HCT116 (cell line): Measurements from ENCODE around the gene MGST2. TPM values are rescaled to one million over a fixed set of nuclear protein-coding genes. Genes with fewer than 3 reads are reported as not detected.

ENCODE experiments used
- ATAC-seq: fragments of 200-7000 bp; cut with Tn5 transposase; 2 replicates; pipeline ENCODE4 v1.9.1; 2020; ENCODE audit warnings: mild to moderate bottlenecking, moderate library complexity
- BruUV-seq: library from RNA; stranded (reverse); fragments of 400-500 nt; replicated peaks from 2 replicates; lab custom pipeline; 2021; lab: Mats Ljungman, UMichigan
- CTCF ChIA-PET: fragments of 300-600 bp; sonication (Branson Sonifier 250); formaldehyde crosslinking; loops from one replicate; lab custom pipeline; 2021; ENCODE audit warnings: antibody characterized with exemption; lab: Charles Lee
- POLR2A ChIA-PET: fragments of 300-600, 350-600 bp; sonication (Branson Sonifier 250); formaldehyde crosslinking; loops from one replicate; lab custom pipeline; 2021; ENCODE audit warnings: antibody characterized with exemption; lab: Charles Lee
- RAD21 ChIA-PET, 2 experiments: fragments of 300-600 bp; sonication (Branson Sonifier 250); formaldehyde crosslinking; loops; one replicate each; lab custom pipeline; 2023; ENCODE audit warnings: low total read pairs in 2 of 2; ENCODE audit not compliant: uncharacterized antibody in 2 of 2, unreplicated experiment in 2 of 2, low non-redundant PET in 1 of 2; lab: Charles Lee
- DNase-seq: peaks from one replicate; pipeline ENCODE4 v3.0.0-alpha.2; 2010; ENCODE audit warnings: low read depth, low spot score
- H2AFZ ChIP-seq: fragments of 200-600 bp; shearing (Covaris generic), sonication (generic); 2 replicates; pipeline ENCODE4 v1.6.1; 2017; ENCODE audit warnings: low read depth, mixed run types, mixed read lengths, antibody characterized with exemption, low read length; ENCODE audit not compliant: poor library complexity, severe bottlenecking
- H3K27ac ChIP-seq: 2 replicates; pipeline ENCODE4 v1.5.1; 2012; ENCODE audit warnings: low read depth, low read length
- H3K27me3 ChIP-seq: fragments of 200-600 bp; sonication (generic); 2 replicates; pipeline ENCODE4 v1.6.1; 2016; ENCODE audit warnings: mixed run types, low read length, mixed read lengths; ENCODE audit not compliant: insufficient read depth
- H3K36me3 ChIP-seq, 2 experiments: fragments of 200-500 bp in 1 of 2; fragments of 200-600 bp in 1 of 2; sonication (Bioruptor generic) in 1 of 2; sonication (generic) in 1 of 2; 2 replicates each; pipeline versions ENCODE4 v1.5.1 to v1.6.1; 2014 to 2016; ENCODE audit warnings: low read length in 2 of 2, inconsistent platforms in 1 of 2, mixed read lengths in 1 of 2, mixed run types in 1 of 2; ENCODE audit not compliant: insufficient read depth in 2 of 2, control insufficient read depth in 1 of 2
- H3K4me1 ChIP-seq, 2 experiments: fragments of 200-600 bp in 1 of 2; sonication (generic) in 1 of 2; 2 replicates each; pipeline versions ENCODE4 v1.5.1 to v1.6.1; 2012 to 2017; ENCODE audit warnings: low read length in 2 of 2, inconsistent platforms in 1 of 2, mild to moderate bottlenecking in 1 of 2, mixed read lengths in 1 of 2, mixed run types in 1 of 2, moderate library complexity in 1 of 2; ENCODE audit not compliant: insufficient read depth in 2 of 2, control insufficient read depth in 1 of 2
- H3K4me2 ChIP-seq: fragments of 200-600 bp; sonication (generic); 2 replicates; pipeline ENCODE4 v1.6.1; 2017; ENCODE audit warnings: mixed run types, low read length, mixed read lengths
- H3K4me3 ChIP-seq, 2 experiments: fragments of 200-600 bp in 1 of 2; sonication (generic) in 1 of 2; replicated peaks in 1 of 2; 2 replicates each; pipeline ENCODE4 v1.5.1; 2011 to 2016; ENCODE audit warnings: low read length in 2 of 2, control low read depth in 1 of 2, low read depth in 1 of 2, mild to moderate bottlenecking in 1 of 2, mixed read lengths in 1 of 2, mixed run types in 1 of 2
- H3K79me2 ChIP-seq: fragments of 200-600 bp; sonication (generic); 2 replicates; pipeline ENCODE4 v1.6.1; 2017; ENCODE audit warnings: mild to moderate bottlenecking, mixed run types, low read length, moderate library complexity, mixed read lengths; ENCODE audit not compliant: insufficient read depth
- H3K9ac ChIP-seq: fragments of 200-600 bp; sonication (generic); 2 replicates; pipeline ENCODE4 v1.6.1; 2016; ENCODE audit warnings: low read length, mixed read lengths
- H3K9me2 ChIP-seq: fragments of 200-600 bp; sonication (generic), shearing (Covaris generic); 2 replicates; pipeline ENCODE4 v1.6.1; 2017; ENCODE audit warnings: mixed run types, mild to moderate bottlenecking, moderate library complexity; ENCODE audit not compliant: insufficient read depth
- H3K9me3 ChIP-seq, 2 experiments: fragments of 200-500 bp in 1 of 2; fragments of 200-600 bp in 1 of 2; sonication (Bioruptor generic) in 1 of 2; sonication (generic) in 1 of 2; 2 replicates each; pipeline ENCODE4 v1.6.1; 2014 to 2017; ENCODE audit warnings: low read length in 2 of 2, mixed read lengths in 2 of 2, inconsistent platforms in 1 of 2, low read depth in 1 of 2, mild to moderate bottlenecking in 1 of 2, mixed run types in 1 of 2, moderate library complexity in 1 of 2; ENCODE audit not compliant: control insufficient read depth in 1 of 2, insufficient read depth in 1 of 2
- H4K20me1 ChIP-seq: fragments of 200-600 bp; sonication (generic), shearing (Covaris generic); 2 replicates; pipeline ENCODE4 v1.6.1; 2017; ENCODE audit warnings: mixed run types, mild to moderate bottlenecking, moderate library complexity; ENCODE audit not compliant: insufficient read depth
- CBX3 ChIP-seq: IDR thresholded peaks from 2 replicates; pipeline ENCODE4 v1.6.1; 2012; ENCODE audit warnings: low read depth
- ELF1 ChIP-seq: IDR thresholded peaks from 2 replicates; pipeline ENCODE4 v1.6.1; 2012; ENCODE audit warnings: low read depth, borderline replicate concordance
- JUND ChIP-seq: IDR thresholded peaks from 2 replicates; pipeline ENCODE4 v1.6.1; 2012
- RAD21 ChIP-seq: IDR thresholded peaks from 2 replicates; pipeline ENCODE4 v1.6.1; 2012; ENCODE audit warnings: low read depth, mild to moderate bottlenecking
- SIN3A ChIP-seq: IDR thresholded peaks from 2 replicates; pipeline ENCODE4 v1.6.1; 2012; ENCODE audit warnings: low read depth
- SP1 ChIP-seq: IDR thresholded peaks from 2 replicates; pipeline ENCODE4 v1.6.1; 2012; ENCODE audit warnings: low read depth
- SRF ChIP-seq: IDR thresholded peaks from 2 replicates; pipeline ENCODE4 v1.6.1; 2012; ENCODE audit warnings: low read depth
- TCF7L2 ChIP-seq: IDR thresholded peaks from 2 replicates; pipeline ENCODE4 v1.7.0; 2011; ENCODE audit warnings: borderline replicate concordance, inconsistent platforms; ENCODE audit not compliant: insufficient read depth, insufficient read length; ENCODE audit errors: extremely low read depth
- ZNF274 ChIP-seq: fragments of 200-500 bp; sonication (Bioruptor generic); IDR thresholded peaks from 2 replicates; pipeline ENCODE4 v1.6.1; 2014; ENCODE audit warnings: mild to moderate bottlenecking, low read depth, low read length, inconsistent platforms
- intact Hi-C: fragments of 100-400 bp; cut with micrococcal nuclease; formaldehyde crosslinking; loops from 2 replicates; pipeline ENCODE4 v1.10.0; 2022
- total RNA-seq: library from RNA; stranded (reverse); gene quantifications from one replicate; pipeline ENCODE4 v1.2.1, GENCODE V29; 2021; ENCODE audit not compliant: unreplicated experiment
- TF ChIP-seq, protein P1 (sequence below), 3 experiments: fragments of 200-600 bp in 1 of 3; sonication (generic) in 1 of 3; IDR thresholded peaks in 2 of 3; conservative IDR thresholded peaks in 1 of 3; 2 replicates each; pipeline ENCODE4 v1.5.1; 2012 to 2017; ENCODE audit warnings: low read depth in 2 of 3, low read length in 2 of 3, antibody characterized with exemption in 1 of 3, borderline replicate concordance in 1 of 3, control low read depth in 1 of 3, mild to moderate bottlenecking in 1 of 3, mixed read lengths in 1 of 3, mixed run types in 1 of 3, moderate library complexity in 1 of 3; ENCODE audit not compliant: insufficient read depth in 1 of 3

MGST2 gene
- total RNA-seq, 1 experiment from 2014 or later, result 24.3 TPM

DNA sequence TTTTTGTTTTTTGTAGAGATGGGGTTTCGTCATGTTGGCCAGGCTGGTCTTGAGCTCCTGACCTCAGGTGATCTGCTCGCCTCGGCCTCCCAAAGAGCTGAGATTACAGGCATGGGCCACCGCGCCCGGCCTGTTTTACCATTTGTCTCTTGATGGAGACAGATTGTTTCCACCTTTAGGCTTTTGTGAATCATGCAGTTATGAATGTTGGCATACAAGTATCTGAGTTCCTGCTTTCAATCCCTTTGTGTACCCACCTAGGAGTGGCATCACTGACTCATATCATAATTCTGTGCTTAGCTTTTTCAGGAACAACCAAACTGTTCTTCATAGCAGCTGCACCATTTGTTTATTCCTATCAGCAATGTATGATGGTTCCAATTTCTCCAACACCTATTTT lies 20.2 kb upstream of the MGST2 start:
- Histone ChIP-seq H3K79me2 (no peaks in the 10 kb centered on the region), H3K27ac (no peak overlapping the region), H3K27me3 (no peaks in the 10 kb centered on the region), H4K20me1 (no peaks in the 10 kb centered on the region), H3K4me3 (no peak overlapping the region), H2AFZ (no peak overlapping the region), H3K9ac (no peak overlapping the region), H3K4me1 (peaks cover 0 to 4% of the 10 kb centered on the region in 2 experiments; a peak in 1 of 4 replicates), H3K9me3 (no peaks in the 10 kb centered on the region), H3K36me3 (no peaks in the 10 kb centered on the region), H3K4me2 (no peak overlapping the region), H3K9me2 (no peaks in the 10 kb centered on the region)
- intact Hi-C loops, result loop anchor here (10.0 kb wide), 1 partner anchor 611 kb away; no protein-coding TSS in a partner anchor
- CTCF ChIA-PET, result interaction anchor here (1.0 to 1.2 kb wide), 2 partner anchors 12 to 25 kb away, joined by 3 read pairs; no protein-coding TSS in a partner anchor
- no peak for ATAC-seq
- BruUV-seq, result no TSS peak
- RAD21 ChIA-PET, result no interaction called here
- POLR2A ChIA-PET, result no interaction called here
- TF ChIP-seq JUND (no peak), SRF (no peak), ZNF274 (no peak), SIN3A (no peak), CBX3 (no peak), ELF1 (no peak)
- TF ChIP-seq, protein P1, sequence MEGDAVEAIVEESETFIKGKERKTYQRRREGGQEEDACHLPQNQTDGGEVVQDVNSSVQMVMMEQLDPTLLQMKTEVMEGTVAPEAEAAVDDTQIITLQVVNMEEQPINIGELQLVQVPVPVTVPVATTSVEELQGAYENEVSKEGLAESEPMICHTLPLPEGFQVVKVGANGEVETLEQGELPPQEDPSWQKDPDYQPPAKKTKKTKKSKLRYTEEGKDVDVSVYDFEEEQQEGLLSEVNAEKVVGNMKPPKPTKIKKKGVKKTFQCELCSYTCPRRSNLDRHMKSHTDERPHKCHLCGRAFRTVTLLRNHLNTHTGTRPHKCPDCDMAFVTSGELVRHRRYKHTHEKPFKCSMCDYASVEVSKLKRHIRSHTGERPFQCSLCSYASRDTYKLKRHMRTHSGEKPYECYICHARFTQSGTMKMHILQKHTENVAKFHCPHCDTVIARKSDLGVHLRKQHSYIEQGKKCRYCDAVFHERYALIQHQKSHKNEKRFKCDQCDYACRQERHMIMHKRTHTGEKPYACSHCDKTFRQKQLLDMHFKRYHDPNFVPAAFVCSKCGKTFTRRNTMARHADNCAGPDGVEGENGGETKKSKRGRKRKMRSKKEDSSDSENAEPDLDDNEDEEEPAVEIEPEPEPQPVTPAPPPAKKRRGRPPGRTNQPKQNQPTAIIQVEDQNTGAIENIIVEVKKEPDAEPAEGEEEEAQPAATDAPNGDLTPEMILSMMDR (IDR thresholded peaks at IDR 0.05 in 2 of 3, conservative IDR thresholded peaks at IDR 0.05 in 1 of 3; ENCODE audit: borderline replicate concordance in 1 of 3, insufficient read depth in 1 of 3, low read depth in 2 of 3, low read length in 2 of 3), result no peak
- no peak for DNase-seq

DNA sequence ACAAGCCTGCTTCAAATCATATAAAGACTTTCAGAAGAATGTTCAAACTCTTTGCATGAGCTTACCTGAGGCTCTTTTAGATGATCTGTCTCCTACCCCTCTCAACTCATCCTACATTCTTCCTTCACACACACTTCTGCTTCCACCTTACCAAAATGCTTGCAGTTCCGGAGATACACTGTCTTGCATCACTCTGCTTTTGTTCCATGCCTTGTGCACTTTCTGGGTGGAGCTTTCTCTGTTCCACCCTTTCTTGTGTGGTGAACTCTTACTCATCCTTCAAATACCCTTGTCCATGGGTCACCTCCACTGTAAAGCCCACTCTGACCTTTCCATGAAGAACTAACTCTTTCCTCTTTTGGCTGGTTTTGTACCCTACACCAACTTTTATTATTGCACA lies 18.4 kb upstream of the MGST2 start:
- CTCF ChIA-PET, result no interaction called here
- no peak overlapping the region for H3K27ac ChIP-seq

More for the DNA sequence above, 18.4 kb upstream of the MGST2 start:
- Histone ChIP-seq H2AFZ (no peak overlapping the region), H3K36me3 (no peaks in the 10 kb centered on the region)
- TF ChIP-seq TCF7L2 (no peak), RAD21 (no peak), SP1 (no peak)
- TF ChIP-seq, all 23 proteins: peak for 0
- H3K4me2 ChIP-seq, result no peak overlapping the region
- ATAC-seq (no peak), DNase-seq (no peak)
- no peaks in the 10 kb centered on the region for H3K9me3 ChIP-seq
- H4K20me1 ChIP-seq, result no peaks in the 10 kb centered on the region
- ChIA-PET POLR2A (no interaction called here), RAD21 (no interaction called here)
- no peaks in the 10 kb centered on the region for H3K27me3 ChIP-seq
- peaks cover 0 to 7% of the 10 kb centered on the region in 2 experiments; a peak in 1 of 4 replicates for H3K4me1 ChIP-seq
- no peak overlapping the region for H3K9ac ChIP-seq
- no peaks in the 10 kb centered on the region for H3K9me2 ChIP-seq
- H3K4me3 ChIP-seq, result no peak overlapping the region
- BruUV-seq, result no TSS peak
- H3K79me2 ChIP-seq, result no peaks in the 10 kb centered on the region
- intact Hi-C loops, result loop anchor here (10.0 kb wide), 1 partner anchor 612 kb away; no protein-coding TSS in a partner anchor
